Common myeloid progenitor, CD34-positive (primary cell): Measurements from ENCODE around the gene PIP5K1B.

Experiments
- CTCF ChIA-PET: fragments of 350-600 bp; sonication (Branson Sonifier 250); formaldehyde crosslinking; loops from one replicate; lab custom pipeline; 2021; ENCODE audit warnings: antibody characterized with exemption; lab: Charles Lee
- POLR2A ChIA-PET: fragments of 350-600 bp; sonication (Branson Sonifier 250); formaldehyde crosslinking; loops from one replicate; lab custom pipeline; 2021; ENCODE audit warnings: antibody characterized with exemption; lab: Charles Lee
- DNase-seq, 3 donors: peaks; one replicate each; pipeline versions ENCODE4 v3.0.0 to v3.0.0-alpha.2; 2013
- H3K27ac ChIP-seq, 2 experiments: 1 replicate in 1 of 2; 2 replicates in 1 of 2; pipeline ENCODE4 v1.7.0; 2013; ENCODE audit warnings: inconsistent platforms in 2 of 2, low read length in 2 of 2, mild to moderate bottlenecking in 2 of 2, low read depth in 1 of 2, moderate library complexity in 1 of 2; ENCODE audit not compliant: severe bottlenecking in 2 of 2, insufficient read depth in 1 of 2, poor library complexity in 1 of 2
- H3K27me3 ChIP-seq, 5 experiments: replicated peaks in 2 of 5; 1 replicate in 3 of 5; 2 replicates in 2 of 5; pipeline versions ENCODE4 v1.6.1 to v1.7.0; 2013; ENCODE audit warnings: low read length in 4 of 5, mild to moderate bottlenecking in 2 of 5, moderate library complexity in 2 of 5, inconsistent platforms in 1 of 5; ENCODE audit not compliant: insufficient read depth in 5 of 5, control insufficient read depth in 4 of 5
- H3K36me3 ChIP-seq, 4 experiments: 1 replicate in 2 of 4; 2 replicates in 2 of 4; pipeline versions ENCODE4 v1.6.1 to v1.7.0; 2013; ENCODE audit warnings: low read length in 3 of 4, control low read depth in 1 of 4, mild to moderate bottlenecking in 1 of 4; ENCODE audit not compliant: control insufficient read depth in 4 of 4, insufficient read depth in 4 of 4
- H3K4me1 ChIP-seq, 4 experiments: 1 replicate in 3 of 4; 2 replicates in 1 of 4; pipeline versions ENCODE4 v1.6.1 to v1.7.1; 2013; ENCODE audit warnings: low read length in 3 of 4, mild to moderate bottlenecking in 3 of 4, control low read depth in 1 of 4, inconsistent platforms in 1 of 4, moderate library complexity in 1 of 4; ENCODE audit not compliant: control insufficient read depth in 4 of 4, insufficient read depth in 4 of 4; ENCODE audit errors: control extremely low read depth in 1 of 4
- H3K4me3 ChIP-seq, 7 experiments: 1 replicate in 4 of 7; 2 replicates in 3 of 7; pipeline versions ENCODE4 v1.5.1 to v1.7.0; 2013; ENCODE audit warnings: mild to moderate bottlenecking in 7 of 7, low read length in 6 of 7, moderate library complexity in 6 of 7, inconsistent platforms in 2 of 7, low read depth in 2 of 7, control low read depth in 1 of 7; ENCODE audit not compliant: insufficient read depth in 4 of 7, control insufficient read depth in 1 of 7; ENCODE audit errors: extremely low read depth in 1 of 7
- H3K9me3 ChIP-seq, 5 experiments: 1 replicate in 4 of 5; 2 replicates in 1 of 5; pipeline versions ENCODE4 v1.6.1 to v1.7.1; 2013; ENCODE audit warnings: low read length in 4 of 5, mild to moderate bottlenecking in 2 of 5, inconsistent platforms in 1 of 5, low read depth in 1 of 5, moderate library complexity in 1 of 5; ENCODE audit not compliant: control insufficient read depth in 4 of 5, insufficient read depth in 2 of 5; ENCODE audit errors: control extremely low read depth in 1 of 5
- WGBS: methylation state at CpG from one replicate; pipeline ENCODE4 v1.1.5; 2013; ENCODE audit not compliant: insufficient coverage; 5-methylcytosine and 5-hydroxymethylcytosine counted together

Gene PIP5K1B

DNA sequence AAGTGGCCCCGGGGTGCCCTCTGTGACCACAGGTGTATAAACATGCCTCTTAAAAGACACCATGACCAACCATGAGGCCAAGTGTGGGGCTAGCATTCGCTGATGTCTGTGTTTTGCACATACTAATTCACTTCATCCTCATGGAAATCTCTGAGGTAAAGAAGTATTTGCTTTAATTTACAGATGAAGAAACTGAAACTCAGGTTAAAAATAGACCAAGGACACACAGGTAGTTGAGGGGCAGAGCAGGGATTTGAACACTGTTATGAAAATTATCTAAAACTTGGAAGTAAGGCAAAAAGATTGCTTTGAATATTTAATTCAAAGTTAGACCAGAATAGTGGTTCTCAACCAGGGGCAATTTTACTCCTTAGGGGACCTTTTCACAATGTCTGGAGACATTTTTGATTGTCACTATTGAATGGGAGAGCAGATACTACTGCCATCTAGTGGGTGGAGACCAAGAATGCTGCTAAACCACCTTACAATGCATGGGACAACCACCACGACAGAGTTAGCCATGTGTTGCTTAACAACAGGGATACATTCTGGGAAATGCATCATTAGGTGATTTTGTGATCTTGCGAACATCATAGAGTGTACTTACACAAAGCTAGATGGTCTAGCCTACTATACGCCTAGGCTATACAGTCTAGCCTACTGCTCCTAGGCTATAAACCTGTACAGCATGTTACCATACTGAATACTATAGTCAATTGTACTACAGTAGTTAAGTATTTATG is 322.5 kb downstream of the PIP5K1B start:
- Histone ChIP-seq H3K27ac (no peak overlapping the region), H3K4me1 (peaks cover 11 to 43% (median 26%) of the 10 kb centered on the region in 4 experiments), H3K36me3 (no peaks in the 10 kb centered on the region), H3K4me3 (no peak overlapping the region), H3K9me3 (peaks cover 0 to 10% (median 0%) of the 10 kb centered on the region in 5 experiments), H3K27me3 (no peaks in the 10 kb centered on the region)
- WGBS, result no CpG with 5 or more reads among the region's 5 CpGs
- ChIA-PET CTCF (interaction anchor here (1.0 to 1.8 kb wide), 17 partner anchors 8 to 467 kb away, joined by 3 to 14 read pairs (median 4); partner anchors contain the start of gene FXN), POLR2A (no interaction called here)
- DNase-seq, result peak; percentile 77 to 85 (median 84)

- ChIA-PET CTCF (interaction anchor here (0.8 to 1.8 kb wide), 17 partner anchors 9 to 468 kb away, joined by 3 to 14 read pairs (median 4); no protein-coding TSS in a partner anchor), POLR2A (interaction anchor here (0.8 to 1.2 kb wide), 2 partner anchors 9 to 16 kb away, joined by 3 to 4 read pairs; no protein-coding TSS in a partner anchor)
- peak; percentile 87 to 98 (median 97) for DNase-seq
- 6% methylated on average over 2 of the region's 2 CpGs for WGBS
- H3K9me3 ChIP-seq, result peaks cover 0 to 10% (median 0%) of the 10 kb centered on the region in 5 experiments
- no peaks in the 10 kb centered on the region for H3K27me3 ChIP-seq
- peak overlapping the region in 2 of 7 experiments; percentile 32 to 51 for H3K4me3 ChIP-seq
- peaks cover 11 to 34% (median 22%) of the 10 kb centered on the region in 4 experiments for H3K4me1 ChIP-seq
- peak overlapping the region in 1 of 2 experiments; percentile 6 for H3K27ac ChIP-seq
- no peaks in the 10 kb centered on the region for H3K36me3 ChIP-seq
Measured at GRCh38 chr9:69028754-69029153, 323.7 kb downstream of the PIP5K1B start.

- H3K4me1 ChIP-seq, result peaks cover 11 to 27% (median 21%) of the 10 kb centered on the region in 4 experiments
- H3K36me3 ChIP-seq, result no peaks in the 10 kb centered on the region
- peak in 2 of 3 donors; percentile 33 to 34 for DNase-seq
- peaks cover 0 to 10% (median 0%) of the 10 kb centered on the region in 5 experiments for H3K9me3 ChIP-seq
- H3K27me3 ChIP-seq, result no peaks in the 10 kb centered on the region
- ChIA-PET POLR2A (no interaction called here), CTCF (interaction anchor here (1.0 to 1.8 kb wide), 4 partner anchors 12 to 461 kb away, joined by 3 to 9 read pairs (median 4); no protein-coding TSS in a partner anchor)
- no peak overlapping the region for H3K27ac ChIP-seq
- no peak overlapping the region for H3K4me3 ChIP-seq
Measured at GRCh38 chr9:69029535-69029934, 324.5 kb downstream of the PIP5K1B start.

DNA sequence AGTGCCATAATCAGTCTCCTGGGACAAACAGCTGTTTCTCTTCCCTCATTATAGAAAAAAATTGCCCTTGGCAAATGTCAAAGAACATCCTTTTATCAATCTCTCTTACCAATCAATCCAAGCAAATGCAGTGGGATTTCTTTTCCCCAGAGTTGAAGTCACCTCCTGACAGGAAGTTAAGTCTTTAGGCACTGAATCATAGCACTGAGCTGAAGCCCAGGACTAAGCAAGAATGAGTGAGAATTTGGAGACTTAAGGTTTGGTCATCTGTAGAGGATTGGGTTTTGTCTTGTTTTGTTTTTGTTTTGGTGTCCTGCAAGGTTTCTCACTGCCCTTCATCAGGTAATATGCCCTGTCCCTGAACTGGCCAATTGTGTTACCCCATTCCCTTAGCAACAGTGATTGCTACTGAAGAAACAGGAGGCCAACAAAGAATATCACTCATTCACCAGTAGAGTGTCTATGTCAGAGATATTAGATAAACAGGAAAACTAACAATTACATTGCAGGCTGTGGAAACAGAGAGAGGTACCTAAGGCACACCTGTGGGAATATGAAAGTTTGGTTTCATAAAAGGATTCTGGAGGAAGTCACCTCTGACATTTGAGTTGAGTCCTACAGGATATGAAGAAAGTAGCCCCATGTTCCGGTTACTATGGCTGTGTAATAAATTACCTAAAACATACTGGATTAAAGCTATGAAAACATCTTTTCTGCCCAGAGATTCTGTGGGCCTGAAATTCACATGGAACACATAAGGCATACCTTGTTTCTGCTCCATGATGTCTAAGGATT is 326.0 kb downstream of the PIP5K1B start:
- Histone ChIP-seq H3K9me3 (peaks cover 0 to 10% (median 0%) of the 10 kb centered on the region in 5 experiments), H3K4me1 (peaks cover 11 to 32% (median 24%) of the 10 kb centered on the region in 4 experiments), H3K36me3 (no peaks in the 10 kb centered on the region), H3K27me3 (no peaks in the 10 kb centered on the region), H3K27ac (no peak overlapping the region), H3K4me3 (no peak overlapping the region)
- POLR2A ChIA-PET, result no interaction called here
- no CpG with 5 or more reads among the region's 1 CpG for WGBS
- CTCF ChIA-PET, result interaction anchor here (0.7 to 1.2 kb wide), 3 partner anchors 35 to 295 kb away, joined by 3 to 4 read pairs (median 3); no protein-coding TSS in a partner anchor
- peak in 1 of 3 donors; percentile 19 for DNase-seq

- peaks cover 0 to 10% (median 0%) of the 10 kb centered on the region in 5 experiments for H3K9me3 ChIP-seq
- DNase-seq, result no peak
- no peaks in the 10 kb centered on the region for H3K27me3 ChIP-seq
- no peak overlapping the region for H3K27ac ChIP-seq
- 100% methylated on average over 1 of the region's 2 CpGs for WGBS
- ChIA-PET CTCF (interaction anchor here (1.1 to 2.3 kb wide), 7 partner anchors 9 to 38 kb away, joined by 3 to 11 read pairs (median 4); partner anchors contain the start of gene PRKACG), POLR2A (no interaction called here)
- H3K4me1 ChIP-seq, result peaks cover 0 to 23% (median 13%) of the 10 kb centered on the region in 4 experiments
- no peak overlapping the region for H3K4me3 ChIP-seq
- H3K36me3 ChIP-seq, result no peaks in the 10 kb centered on the region
Measured at GRCh38 chr9:69034071-69034470, 329.0 kb downstream of the PIP5K1B start.

GRCh38 chr9:69035438-69036308 is 330.6 kb downstream of the PIP5K1B start, which contains the start of gene FXN:
Gene FXN (plus strand): TSS chr9:69035752. CDS start chr9:69035783, 31 bp downstream.
- Histone ChIP-seq H3K27me3 (no peaks in the 10 kb centered on the region), H3K36me3 (peaks cover 0 to 8% (median 0%) of the 10 kb centered on the region in 4 experiments), H3K27ac (peak within 1 kb of the TSS; percentile 33 to 77), H3K4me1 (peaks cover 0 to 21% (median 12%) of the 10 kb centered on the region in 4 experiments), H3K9me3 (no peaks in the 10 kb centered on the region), H3K4me3 (peak within 1 kb of the TSS; percentile 74 to 93 (median 86))
- ChIA-PET POLR2A (interaction anchor here (0.6 to 1.1 kb wide), 2 partner anchors 11 to 22 kb away, joined by 3 to 5 read pairs; no protein-coding TSS in a partner anchor), CTCF (interaction anchor here (0.7 to 1.6 kb wide), 17 partner anchors 9 to 330 kb away, joined by 3 to 6 read pairs (median 4); no protein-coding TSS in a partner anchor)
- DNase-seq, result peak; percentile 76 to 88 (median 87)
- WGBS, result under 1% methylated on average over 50 of the region's 75 CpGs
